ENCODE results near the gene WNK2. TPM values are rescaled to one million over a fixed set of nuclear protein-coding genes. Genes with fewer than 3 reads are reported as not detected.

WNK2 gene
- polyA plus RNA-seq, 2 of the 4 experiments (the other 2 are of a cell fraction) = 2.1 to 6.7 TPM

DNA sequence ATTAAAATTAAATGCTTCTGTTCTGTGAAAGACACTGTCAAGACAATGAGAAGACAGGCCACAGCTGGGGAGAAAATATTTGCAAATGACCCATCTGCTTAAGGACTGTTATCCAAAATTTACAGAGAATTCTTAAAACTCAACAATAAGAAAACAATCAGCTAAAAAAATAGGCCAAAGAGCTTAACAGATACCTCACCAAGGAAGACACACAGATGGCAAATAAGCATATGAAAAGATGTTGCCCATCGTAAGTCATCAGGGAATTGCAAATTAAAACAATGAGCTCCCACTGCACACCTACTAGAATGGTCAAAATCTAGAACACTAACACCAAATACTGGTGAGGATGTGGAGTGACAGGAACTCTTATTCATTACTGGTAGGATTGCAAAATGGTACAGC lies 10.3 kb downstream of the WNK2 start (continued):
- TF ChIP-seq, protein P1, sequence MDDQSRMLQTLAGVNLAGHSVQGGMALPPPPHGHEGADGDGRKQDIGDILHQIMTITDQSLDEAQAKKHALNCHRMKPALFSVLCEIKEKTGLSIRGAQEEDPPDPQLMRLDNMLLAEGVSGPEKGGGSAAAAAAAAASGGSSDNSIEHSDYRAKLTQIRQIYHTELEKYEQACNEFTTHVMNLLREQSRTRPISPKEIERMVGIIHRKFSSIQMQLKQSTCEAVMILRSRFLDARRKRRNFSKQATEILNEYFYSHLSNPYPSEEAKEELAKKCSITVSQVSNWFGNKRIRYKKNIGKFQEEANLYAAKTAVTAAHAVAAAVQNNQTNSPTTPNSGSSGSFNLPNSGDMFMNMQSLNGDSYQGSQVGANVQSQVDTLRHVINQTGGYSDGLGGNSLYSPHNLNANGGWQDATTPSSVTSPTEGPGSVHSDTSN (IDR thresholded peaks at IDR 0.05) = no peak
- TF ChIP-seq POLR2AphosphoS2 (conservative IDR thresholded peaks at IDR 0.05; ENCODE audit: low read length) (no peak), CBX8 (IDR thresholded peaks at IDR 0.05) (no peak), CHD4 (IDR thresholded peaks at IDR 0.05; ENCODE audit: borderline replicate concordance) (no peak)

DNA sequence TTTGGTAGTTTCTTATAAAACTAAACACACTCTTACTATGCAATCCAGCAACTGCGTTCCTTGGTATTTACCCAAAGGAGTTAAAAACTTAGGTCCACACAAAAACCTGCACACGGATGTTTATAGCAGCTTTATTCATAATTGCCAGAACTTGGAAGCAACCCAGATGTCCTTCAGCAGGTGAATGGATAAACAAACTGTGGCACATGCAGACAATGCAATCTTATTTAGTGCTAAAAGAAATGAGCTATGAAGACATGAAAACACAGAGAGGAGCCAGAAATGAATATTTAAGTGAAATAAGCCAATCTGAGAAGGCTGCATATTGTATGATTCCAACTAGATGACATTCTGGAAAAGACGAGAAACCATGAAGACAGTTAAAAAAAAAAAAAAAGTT lies 10.7 kb downstream of the WNK2 start:
- no peak overlapping the region for H3K4me3 ChIP-seq
- 67% methylated on average over 3 of the region's 3 CpGs for WGBS (ENCODE audit: missing lambda C conversion rate)
- ChIA-PET POLR2A (no interaction called here), CTCF (interaction anchor here (1.0 to 3.1 kb wide), 3 partner anchors 11 to 108 kb away, joined by 3 to 10 read pairs (median 5); partner anchors contain the start of gene WNK2)
- no peak for FAIRE-seq
- TF ChIP-seq EHMT2 (IDR thresholded peaks at IDR 0.05; ENCODE audit: low read depth) (no peak), RNF2 (IDR thresholded peaks at IDR 0.05; ENCODE audit: borderline replicate concordance, low read depth) (no peak)
- TF ChIP-seq, protein P2, sequence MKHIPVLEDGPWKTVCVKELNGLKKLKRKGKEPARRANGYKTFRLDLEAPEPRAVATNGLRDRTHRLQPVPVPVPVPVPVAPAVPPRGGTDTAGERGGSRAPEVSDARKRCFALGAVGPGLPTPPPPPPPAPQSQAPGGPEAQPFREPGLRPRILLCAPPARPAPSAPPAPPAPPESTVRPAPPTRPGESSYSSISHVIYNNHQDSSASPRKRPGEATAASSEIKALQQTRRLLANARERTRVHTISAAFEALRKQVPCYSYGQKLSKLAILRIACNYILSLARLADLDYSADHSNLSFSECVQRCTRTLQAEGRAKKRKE (CRISPR knock-in tag; IDR thresholded peaks at IDR 0.05; ENCODE audit: low read depth) = no peak
- TF ChIP-seq, protein P3, sequence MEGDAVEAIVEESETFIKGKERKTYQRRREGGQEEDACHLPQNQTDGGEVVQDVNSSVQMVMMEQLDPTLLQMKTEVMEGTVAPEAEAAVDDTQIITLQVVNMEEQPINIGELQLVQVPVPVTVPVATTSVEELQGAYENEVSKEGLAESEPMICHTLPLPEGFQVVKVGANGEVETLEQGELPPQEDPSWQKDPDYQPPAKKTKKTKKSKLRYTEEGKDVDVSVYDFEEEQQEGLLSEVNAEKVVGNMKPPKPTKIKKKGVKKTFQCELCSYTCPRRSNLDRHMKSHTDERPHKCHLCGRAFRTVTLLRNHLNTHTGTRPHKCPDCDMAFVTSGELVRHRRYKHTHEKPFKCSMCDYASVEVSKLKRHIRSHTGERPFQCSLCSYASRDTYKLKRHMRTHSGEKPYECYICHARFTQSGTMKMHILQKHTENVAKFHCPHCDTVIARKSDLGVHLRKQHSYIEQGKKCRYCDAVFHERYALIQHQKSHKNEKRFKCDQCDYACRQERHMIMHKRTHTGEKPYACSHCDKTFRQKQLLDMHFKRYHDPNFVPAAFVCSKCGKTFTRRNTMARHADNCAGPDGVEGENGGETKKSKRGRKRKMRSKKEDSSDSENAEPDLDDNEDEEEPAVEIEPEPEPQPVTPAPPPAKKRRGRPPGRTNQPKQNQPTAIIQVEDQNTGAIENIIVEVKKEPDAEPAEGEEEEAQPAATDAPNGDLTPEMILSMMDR (IDR thresholded peaks at IDR 0.05) = no peak
- no peak overlapping the region for H3K4me2 ChIP-seq
- H3K27ac ChIP-seq = no peak overlapping the region
- no peak for ATAC-seq
- H3K4me1 ChIP-seq = peaks cover 9% of the 10 kb centered on the region; the same call in 2 of the 3 replicates
- no peaks in the 10 kb centered on the region for H3K9me3 ChIP-seq
- DNase-seq (ENCODE audit: low read depth in 1 of 2, low spot score in 1 of 2) = no peak

DNA sequence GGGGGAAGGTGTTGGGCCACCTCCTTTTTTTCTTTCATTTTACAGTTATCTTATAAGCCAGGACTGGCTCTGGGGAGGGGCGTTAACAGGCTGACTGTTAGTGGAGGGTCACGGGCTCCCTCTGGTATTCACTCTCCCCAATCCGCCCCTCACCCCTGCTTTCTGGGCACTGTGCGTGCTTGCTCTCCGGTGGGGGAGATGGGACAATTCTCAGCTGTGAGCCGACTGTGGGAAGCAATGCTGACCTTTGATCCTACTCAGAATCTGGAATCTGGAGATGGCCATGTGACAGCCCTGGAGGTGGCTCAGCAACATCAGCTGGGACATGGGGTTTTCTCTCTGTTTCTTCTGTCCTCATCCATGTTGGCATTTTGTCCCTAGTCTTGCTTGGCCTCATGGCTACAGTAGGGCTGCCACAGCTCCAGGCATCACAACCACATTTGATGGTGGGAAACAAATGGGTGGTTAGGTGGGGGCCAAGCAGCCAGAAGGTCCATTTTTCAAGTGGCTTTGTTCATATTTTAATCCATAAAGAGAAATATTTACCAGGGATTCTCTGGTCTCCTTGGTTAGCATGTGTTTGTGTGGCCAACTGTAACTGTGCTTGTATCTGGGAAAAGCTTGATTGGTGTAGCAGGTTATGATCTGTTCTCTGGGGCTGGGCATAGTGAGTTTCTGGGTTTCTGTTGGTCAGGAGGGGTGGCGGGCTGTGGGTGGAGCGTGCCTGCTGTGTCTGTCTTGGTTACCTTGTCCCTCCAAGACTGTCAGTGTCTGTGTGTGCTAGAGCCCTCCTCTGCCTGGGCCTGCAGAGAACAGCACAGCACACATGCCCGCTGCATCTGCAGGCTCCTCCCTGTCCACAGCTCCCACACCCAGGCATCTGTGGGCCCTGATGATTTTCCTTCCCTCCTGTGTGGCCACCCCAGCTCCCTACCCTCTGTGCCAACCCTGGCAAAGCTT lies 12.4 kb downstream of the WNK2 start:
- ChIA-PET CTCF (interaction anchor here (1.5 to 3.1 kb wide), 2 partner anchors 26 to 106 kb away, joined by 4 to 10 read pairs; no protein-coding TSS in a partner anchor), POLR2A (no interaction called here)
- DNase-seq (ENCODE audit: low read depth in 1 of 2, low spot score in 1 of 2) (no peak), ATAC-seq (no peak), FAIRE-seq (no peak)
- TF ChIP-seq NFE2L2 (conservative IDR thresholded peaks at IDR 0.05; ENCODE audit: low read length) = no peak
- TF ChIP-seq FOSL2 (IDR thresholded peaks at IDR 0.05) = no peak
- no peak for TF ChIP-seq FOSL2 (CRISPR knock-in tag; IDR thresholded peaks at IDR 0.05)
- no peak for TF ChIP-seq RCOR1 (IDR thresholded peaks at IDR 0.05; ENCODE audit: low read depth, low read length)
- TF ChIP-seq HDAC2 (IDR thresholded peaks at IDR 0.05) = no peak
- no peak for TF ChIP-seq RAD21 (conservative IDR thresholded peaks at IDR 0.05 in 1 of 2, IDR thresholded peaks at IDR 0.05 in 1 of 2)
- TF ChIP-seq, protein P4, sequence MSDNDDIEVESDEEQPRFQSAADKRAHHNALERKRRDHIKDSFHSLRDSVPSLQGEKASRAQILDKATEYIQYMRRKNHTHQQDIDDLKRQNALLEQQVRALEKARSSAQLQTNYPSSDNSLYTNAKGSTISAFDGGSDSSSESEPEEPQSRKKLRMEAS (IDR thresholded peaks at IDR 0.05) = no peak
- TF ChIP-seq, protein P5, sequence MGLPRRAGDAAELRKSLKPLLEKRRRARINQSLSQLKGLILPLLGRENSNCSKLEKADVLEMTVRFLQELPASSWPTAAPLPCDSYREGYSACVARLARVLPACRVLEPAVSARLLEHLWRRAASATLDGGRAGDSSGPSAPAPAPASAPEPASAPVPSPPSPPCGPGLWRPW (IDR thresholded peaks at IDR 0.05) = no peak
- TF ChIP-seq NR3C1 (IDR thresholded peaks at IDR 0.05) = no peak
- no peak for TF ChIP-seq MAZ (IDR thresholded peaks at IDR 0.05; ENCODE audit: borderline replicate concordance, low read depth, low read length)
- no peak for TF ChIP-seq CHD4 (IDR thresholded peaks at IDR 0.05; ENCODE audit: borderline replicate concordance)
- TF ChIP-seq PHF8 (IDR thresholded peaks at IDR 0.05; ENCODE audit: borderline replicate concordance, low read depth) = no peak
- no peak for TF ChIP-seq MYC (IDR thresholded peaks at IDR 0.05; ENCODE audit: borderline replicate concordance, low read length)
- no peak for TF ChIP-seq CHD2 (IDR thresholded peaks at IDR 0.05; ENCODE audit: low read length, partially characterized antibody)
- no peak for TF ChIP-seq NPAS2 (CRISPR knock-in tag; IDR thresholded peaks at IDR 0.05; ENCODE audit: borderline replicate concordance)
- no peak for TF ChIP-seq ZNF302 (CRISPR knock-in tag; IDR thresholded peaks at IDR 0.05)
- no peak for TF ChIP-seq CBX8 (IDR thresholded peaks at IDR 0.05)
- TF ChIP-seq, protein P2 (CRISPR knock-in tag; IDR thresholded peaks at IDR 0.05; ENCODE audit: low read depth) = no peak
- no peak for TF ChIP-seq HOXB13 (CRISPR knock-in tag; IDR thresholded peaks at IDR 0.05; ENCODE audit: low read depth)
- TF ChIP-seq EHF (CRISPR knock-in tag; IDR thresholded peaks at IDR 0.05) = no peak
- TF ChIP-seq, protein P6, sequence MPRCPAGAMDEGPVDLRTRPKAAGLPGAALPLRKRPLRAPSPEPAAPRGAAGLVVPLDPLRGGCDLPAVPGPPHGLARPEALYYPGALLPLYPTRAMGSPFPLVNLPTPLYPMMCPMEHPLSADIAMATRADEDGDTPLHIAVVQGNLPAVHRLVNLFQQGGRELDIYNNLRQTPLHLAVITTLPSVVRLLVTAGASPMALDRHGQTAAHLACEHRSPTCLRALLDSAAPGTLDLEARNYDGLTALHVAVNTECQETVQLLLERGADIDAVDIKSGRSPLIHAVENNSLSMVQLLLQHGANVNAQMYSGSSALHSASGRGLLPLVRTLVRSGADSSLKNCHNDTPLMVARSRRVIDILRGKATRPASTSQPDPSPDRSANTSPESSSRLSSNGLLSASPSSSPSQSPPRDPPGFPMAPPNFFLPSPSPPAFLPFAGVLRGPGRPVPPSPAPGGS (IDR thresholded peaks at IDR 0.05) = no peak
- Histone ChIP-seq H3K9me3 (no peaks in the 10 kb centered on the region), H3K4me3 (no peak overlapping the region), H3K27ac (no peak overlapping the region), H3K4me2 (no peak overlapping the region), H3K4me1 (peaks cover 14% of the 10 kb centered on the region)
- 91% methylated on average over 9 of the region's 9 CpGs for WGBS (ENCODE audit: missing lambda C conversion rate)
